Measurements from ENCODE around the gene SLC66A2.

SLC66A2 gene

GRCh38 chr18:79971211-79971952 lies 19.9 kb upstream of the SLC66A2 start:
- TF ChIP-seq CTCF (IDR thresholded peaks at IDR 0.05; ENCODE audit: low read depth, low read length): no peak
- no peak overlapping the region for H3K4me3 ChIP-seq (ENCODE audit: low read depth, low read length)

GRCh38 chr18:79970419-79971133 lies 19.1 kb upstream of the SLC66A2 start:
- H3K4me3 ChIP-seq (ENCODE audit: low read depth, low read length): no peak overlapping the region
- TF ChIP-seq CTCF (IDR thresholded peaks at IDR 0.05; ENCODE audit: low read depth, low read length): no peak

GRCh38 chr18:79965119-79965902 lies 13.9 kb upstream of the SLC66A2 start:
- peak overlapping the region; percentile 73 for H3K4me3 ChIP-seq (ENCODE audit: low read depth, low read length)

GRCh38 chr18:79964330-79965118 lies 13.1 kb upstream of the SLC66A2 start, which contains the start of gene HSBP1L1:
TSS of gene HSBP1L1 (plus strand) at chr18:79964643. CDS start at chr18:79964736, 93 bp downstream.
- peak within 1 kb of the TSS; percentile 73 for H3K4me3 ChIP-seq (ENCODE audit: low read depth, low read length)
- TF ChIP-seq CTCF (IDR thresholded peaks at IDR 0.05; ENCODE audit: low read depth, low read length): no peak

More at GRCh38 chr18:79965119-79965902, 13.9 kb upstream of the SLC66A2 start:
- TF ChIP-seq CTCF (IDR thresholded peaks at IDR 0.05; ENCODE audit: low read depth, low read length): no peak

- peak overlapping the region; percentile 73 for H3K4me3 ChIP-seq (ENCODE audit: low read depth, low read length)
These were observed 12.3 kb upstream of the SLC66A2 start for GRCh38 chr18:79963658-79964329.

More at GRCh38 chr18:79963658-79964329, 12.3 kb upstream of the SLC66A2 start:
- TF ChIP-seq CTCF (IDR thresholded peaks at IDR 0.05; ENCODE audit: low read depth, low read length): no peak
